Progenitor cell of endocrine pancreas (in vitro differentiated cells): ENCODE measurements around the gene CYB561D2. TPM values are rescaled to one million over a fixed set of nuclear protein-coding genes. Genes with fewer than 3 reads are reported as not detected.
A peak's percentile ranks its signal among the peaks of the same experiment; 100 is the strongest.

Experiments used
- DNase-seq: peaks from one replicate; pipeline ENCODE4 v3.0.0; 2021; ENCODE audit warnings: low spot score; ENCODE audit not compliant: unreplicated experiment
- H3K27ac Mint-ChIP-seq: 2 replicates; pipeline ENCODE4 v1.8.0; 2021; ENCODE audit warnings: mild to moderate bottlenecking, moderate library complexity, mixed read lengths
- H3K27me3 Mint-ChIP-seq: 2 replicates; pipeline ENCODE4 v1.8.0; 2021; ENCODE audit warnings: mixed read lengths
- H3K36me3 Mint-ChIP-seq: 2 replicates; pipeline ENCODE4 v1.8.0; 2022; ENCODE audit warnings: mixed read lengths; ENCODE audit not compliant: insufficient read depth
- H3K4me1 Mint-ChIP-seq: 2 replicates; pipeline ENCODE4 v1.8.0; 2021; ENCODE audit warnings: low read depth, mixed read lengths
- H3K4me3 Mint-ChIP-seq: 2 replicates; pipeline ENCODE4 v1.8.0; 2021; ENCODE audit warnings: low read depth, mild to moderate bottlenecking, moderate library complexity, mixed read lengths
- H3K9me3 Mint-ChIP-seq: 2 replicates; pipeline ENCODE4 v1.8.0; 2021; ENCODE audit warnings: low read depth, mixed read lengths
- CTCF ChIP-seq: fragments of 200-600 bp; sonication (generic); IDR thresholded peaks from one replicate; pipeline ENCODE4 v1.5.0; 2021; ENCODE audit warnings: antibody characterized with exemption, mild to moderate bottlenecking; ENCODE audit not compliant: unreplicated experiment
- total RNA-seq: library from RNA; stranded (reverse); gene quantifications from 2 replicates; pipeline ENCODE4 v1.2.1, GENCODE V29; 2021

Gene CYB561D2
- total RNA-seq, 1 donor from 2014 or later, result 19.2 TPM

GRCh38 chr3:50330330-50330729, 20.3 kb upstream of the CYB561D2 start:
- TF ChIP-seq CTCF, result no peak
- H3K27ac Mint-ChIP-seq, result no peak overlapping the region
- DNase-seq, result no peak
- H3K36me3 Mint-ChIP-seq, result peaks cover 4% of the 10 kb centered on the region
- H3K4me3 Mint-ChIP-seq, result no peak overlapping the region
- no peaks in the 10 kb centered on the region for H3K27me3 Mint-ChIP-seq
- peaks cover 10% of the 10 kb centered on the region for H3K4me1 Mint-ChIP-seq
- no peaks in the 10 kb centered on the region for H3K9me3 Mint-ChIP-seq

- Mint-ChIP-seq H3K4me3 (no peak overlapping the region), H3K27me3 (no peaks in the 10 kb centered on the region), H3K9me3 (no peaks in the 10 kb centered on the region), H3K4me1 (peaks cover 17% of the 10 kb centered on the region), H3K36me3 (peaks cover 2% of the 10 kb centered on the region), H3K27ac (no peak overlapping the region)
- no peak for DNase-seq
- TF ChIP-seq CTCF, result no peak
Measured at GRCh38 chr3:50331364-50331907, 19.2 kb upstream of the CYB561D2 start.

DNA sequence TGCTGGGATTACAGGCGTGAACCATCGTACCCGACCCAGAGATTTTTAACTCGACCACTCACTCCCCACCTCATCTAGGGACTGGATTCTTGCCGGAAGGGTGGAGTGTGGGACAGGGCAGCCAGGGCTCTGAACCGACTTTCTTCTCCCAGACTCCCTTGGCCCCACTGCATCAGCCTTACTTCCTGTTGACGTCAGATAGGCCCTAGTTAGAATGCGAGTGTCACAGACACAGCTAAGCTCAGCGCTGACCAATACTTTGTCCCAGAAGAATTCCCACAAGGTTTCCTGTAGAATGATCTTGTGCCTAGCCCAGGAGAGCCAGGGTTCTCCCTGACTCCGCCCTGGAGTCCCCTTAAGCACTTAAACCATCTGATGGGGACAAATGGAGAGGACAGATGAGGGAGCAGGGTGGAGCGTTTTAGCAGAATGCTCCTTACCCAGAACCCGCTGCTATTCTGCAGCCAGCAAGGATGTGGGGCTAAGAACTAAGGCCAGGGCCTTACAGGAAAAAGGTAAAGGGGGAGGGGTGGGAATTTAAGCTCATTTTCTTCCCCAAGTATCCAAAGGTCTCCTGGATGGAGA, 16.8 kb upstream of the CYB561D2 start:
- H3K27me3 Mint-ChIP-seq, result peaks cover 4% of the 10 kb centered on the region
- no peak overlapping the region for H3K27ac Mint-ChIP-seq
- H3K4me3 Mint-ChIP-seq, result no peak overlapping the region
- TF ChIP-seq CTCF, result no peak
- peaks cover 15% of the 10 kb centered on the region for H3K4me1 Mint-ChIP-seq
- H3K9me3 Mint-ChIP-seq, result no peaks in the 10 kb centered on the region
- no peak for DNase-seq
- H3K36me3 Mint-ChIP-seq, result peaks cover 2% of the 10 kb centered on the region

DNA sequence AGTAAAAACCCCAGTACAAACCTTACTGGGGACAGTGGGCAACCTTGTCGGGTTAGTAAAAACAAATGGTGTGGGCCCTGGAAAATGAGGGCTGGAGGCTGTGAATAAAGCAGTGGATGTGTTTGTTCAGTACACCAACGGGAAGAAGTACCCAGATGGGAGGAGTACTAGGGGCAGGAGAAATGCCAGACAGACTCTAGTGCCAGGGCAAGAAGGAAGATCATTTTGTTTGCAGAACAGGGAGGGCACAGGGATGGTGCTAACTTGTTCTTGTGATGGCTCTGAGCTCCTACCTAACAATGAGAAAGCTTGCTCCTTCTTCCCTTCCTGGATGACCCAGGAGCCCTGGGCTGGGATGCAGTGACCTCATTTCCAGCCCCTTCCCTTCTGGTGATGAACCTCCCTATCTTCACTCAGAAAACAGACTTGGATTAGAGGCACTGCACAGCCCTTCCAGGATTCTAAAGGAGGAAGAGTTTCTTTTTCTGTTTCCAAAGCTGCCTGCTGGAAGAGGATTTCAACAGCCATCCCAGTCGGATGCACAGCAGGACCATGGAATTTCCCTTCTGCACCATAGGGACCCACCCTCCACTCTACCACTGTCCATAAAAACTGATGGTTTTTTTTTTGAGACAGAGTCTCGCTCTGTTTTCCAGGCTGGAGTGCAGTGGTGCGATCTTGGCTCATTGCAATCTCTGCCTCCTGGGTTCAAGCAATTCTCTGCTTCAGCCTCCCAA, 16.2 kb upstream of the CYB561D2 start:
- Mint-ChIP-seq H3K9me3 (no peaks in the 10 kb centered on the region), H3K27me3 (peaks cover 10% of the 10 kb centered on the region), H3K36me3 (peaks cover 2% of the 10 kb centered on the region), H3K4me1 (peaks cover 15% of the 10 kb centered on the region), H3K27ac (no peak overlapping the region), H3K4me3 (peak overlapping the region; percentile 26)
- DNase-seq, result no peak
- TF ChIP-seq CTCF, result no peak

DNA sequence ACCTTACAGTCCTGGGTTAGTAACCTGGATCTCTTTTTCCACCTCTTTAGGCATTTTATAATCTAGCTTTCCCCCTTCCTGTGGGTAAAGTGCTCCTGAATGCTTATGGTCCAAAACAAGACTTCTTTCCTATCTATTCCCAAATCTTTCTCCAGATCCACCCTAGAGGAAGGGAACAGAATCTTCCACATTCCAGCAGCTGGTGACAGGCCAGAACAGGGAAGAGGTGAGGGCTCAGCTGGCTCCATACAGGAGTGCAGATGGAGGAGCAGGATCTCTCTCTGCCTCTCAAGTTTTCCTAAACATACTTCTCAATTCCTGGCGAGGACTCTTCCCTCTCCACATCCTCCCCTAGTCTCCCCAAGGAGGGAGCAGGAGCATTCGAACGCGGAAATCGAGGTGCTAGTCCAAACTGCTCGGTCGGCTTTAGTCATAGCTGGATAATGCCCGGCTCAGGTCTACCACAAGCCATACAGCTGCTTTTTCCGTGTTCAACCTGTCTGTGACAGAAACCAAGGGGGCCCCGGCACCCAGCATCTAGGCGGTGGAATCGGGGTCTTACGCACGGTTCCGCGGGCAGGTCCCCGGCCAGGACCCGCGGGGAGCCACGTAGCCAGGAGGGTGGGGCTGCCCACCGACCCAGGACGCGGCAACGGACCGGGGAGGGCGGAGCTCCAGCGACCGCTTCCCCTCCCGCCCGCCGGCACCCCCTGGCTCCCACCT, 14.0 kb upstream of the CYB561D2 start:
- H3K36me3 Mint-ChIP-seq, result no peaks in the 10 kb centered on the region
- H3K4me3 Mint-ChIP-seq, result peak overlapping the region; percentile 93
- H3K4me1 Mint-ChIP-seq, result peaks cover 15% of the 10 kb centered on the region
- TF ChIP-seq CTCF, result no peak
- peaks cover 26% of the 10 kb centered on the region for H3K27me3 Mint-ChIP-seq
- no peaks in the 10 kb centered on the region for H3K9me3 Mint-ChIP-seq
- H3K27ac Mint-ChIP-seq, result peak overlapping the region; percentile 99
- no peak for DNase-seq
